ENCODE results near the gene FKBP5. TPM values are rescaled to one million over a fixed set of nuclear protein-coding genes. Genes with fewer than 3 reads are reported as not detected.

FKBP5 gene
- total RNA-seq, 1 donor from 2014 or later, result 16.5 TPM

- no peak for TF ChIP-seq CTCF (conservative IDR thresholded peaks at IDR 0.05; ENCODE audit: low read depth, low read length)
- no peak overlapping the region for H3K4me3 ChIP-seq (ENCODE audit: low read depth, low read length)
- DNase-seq (ENCODE audit: low read depth), result no peak
Measured at GRCh38 chr6:35532126-35532525, 156.6 kb downstream of the FKBP5 start.

GRCh38 chr6:35524380-35525020, 164.2 kb downstream of the FKBP5 start:
- DNase-seq (ENCODE audit: low read depth), result no peak

More at GRCh38 chr6:35524380-35525020, 164.2 kb downstream of the FKBP5 start:
- no peak overlapping the region for H3K4me3 ChIP-seq (ENCODE audit: low read depth, low read length)
- no peak for TF ChIP-seq CTCF (conservative IDR thresholded peaks at IDR 0.05; ENCODE audit: low read depth, low read length)

Other genes starting within 250 kb of the FKBP5 start
- 7.5 and 14.9 TPM in 2 replicates for gene FANCE, start 236.6 kb downstream of the FKBP5 start, total RNA-seq
- 1,618 and 1,772 TPM in 2 replicates for gene RPL10A, start 220.5 kb downstream of the FKBP5 start, total RNA-seq
- 15.3 and 19.1 TPM in 2 replicates for gene TEAD3, start 191.8 kb downstream of the FKBP5 start, total RNA-seq
- not detected in 2 replicates for gene TULP1, start 176.0 kb downstream of the FKBP5 start, total RNA-seq
- 0.29 TPM in 1 of 2 replicates, not detected in the other for gene ARMC12, start 48.1 kb upstream of the FKBP5 start, total RNA-seq
- not detected in 2 replicates for gene CLPSL2, start 87.7 kb upstream of the FKBP5 start, total RNA-seq
- gene CLPSL1, start 92.1 kb upstream of the FKBP5 start, total RNA-seq, result not detected in 2 replicates
- not detected in 2 replicates for gene CLPS, start 108.4 kb upstream of the FKBP5 start, total RNA-seq
- gene LHFPL5, start 116.4 kb upstream of the FKBP5 start, total RNA-seq, result 0.12 TPM in 1 of 2 replicates, not detected in the other
- gene SRPK1, start 232.2 kb upstream of the FKBP5 start, total RNA-seq, result 103 and 115 TPM in 2 replicates